A172 (cell line): Measurements from ENCODE around the gene SRPX. TPM values are rescaled to one million over a fixed set of nuclear protein-coding genes. Genes with fewer than 3 reads are reported as not detected.

Source experiments
- DNase-seq: peaks from one replicate; pipeline ENCODE4 v3.0.0-alpha.2; 2015; ENCODE audit warnings: low spot score
- total RNA-seq: library from RNA; depleted of rRNA; stranded (reverse); fragments of >200 nt; shearing (Covaris generic); gene quantifications from 2 replicates; pipeline ENCODE4 v1.2.3, GENCODE V29; 2014; rRNA removed

The SRPX gene, protein sequence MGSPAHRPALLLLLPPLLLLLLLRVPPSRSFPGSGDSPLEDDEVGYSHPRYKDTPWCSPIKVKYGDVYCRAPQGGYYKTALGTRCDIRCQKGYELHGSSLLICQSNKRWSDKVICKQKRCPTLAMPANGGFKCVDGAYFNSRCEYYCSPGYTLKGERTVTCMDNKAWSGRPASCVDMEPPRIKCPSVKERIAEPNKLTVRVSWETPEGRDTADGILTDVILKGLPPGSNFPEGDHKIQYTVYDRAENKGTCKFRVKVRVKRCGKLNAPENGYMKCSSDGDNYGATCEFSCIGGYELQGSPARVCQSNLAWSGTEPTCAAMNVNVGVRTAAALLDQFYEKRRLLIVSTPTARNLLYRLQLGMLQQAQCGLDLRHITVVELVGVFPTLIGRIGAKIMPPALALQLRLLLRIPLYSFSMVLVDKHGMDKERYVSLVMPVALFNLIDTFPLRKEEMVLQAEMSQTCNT
- total RNA-seq, result 63.8 and 71.2 TPM in 2 replicates

GRCh38 chrX:38220415-38221390, at the start of gene SRPX:
SRPX (minus strand) TSS chrX:38220871; CDS start chrX:38220792, 79 bp downstream.
- no peak for DNase-seq

DNA sequence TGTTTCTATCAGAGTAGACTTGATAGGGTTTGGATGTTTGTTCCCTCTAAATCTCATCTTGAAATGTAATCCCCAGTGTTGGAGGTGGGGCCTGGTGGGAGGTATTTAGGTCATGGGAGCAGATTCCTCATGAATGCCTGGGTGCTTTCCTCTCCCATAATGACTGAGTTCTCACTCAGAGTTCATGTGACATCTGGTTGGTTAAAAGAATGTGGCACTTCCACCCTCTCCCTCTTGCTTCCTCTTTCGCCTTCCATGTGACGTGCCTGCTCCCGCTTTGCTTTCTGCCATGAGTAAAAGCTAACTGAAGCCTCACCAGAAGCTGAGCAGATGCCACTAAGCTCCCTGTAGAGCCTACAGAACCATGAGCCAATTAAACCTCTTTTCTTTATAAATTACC, 47.3 kb upstream of the SRPX start:
- DNase-seq, result no peak

GRCh38 chrX:38262715-38263620, 42.3 kb upstream of the SRPX start:
- DNase-seq, result no peak

GRCh38 chrX:38260231-38260630, 39.6 kb upstream of the SRPX start:
- peak; percentile 45 for DNase-seq

- DNase-seq, result no peak
Observed at GRCh38 chrX:38256019-38256418, 35.3 kb upstream of the SRPX start.

DNA sequence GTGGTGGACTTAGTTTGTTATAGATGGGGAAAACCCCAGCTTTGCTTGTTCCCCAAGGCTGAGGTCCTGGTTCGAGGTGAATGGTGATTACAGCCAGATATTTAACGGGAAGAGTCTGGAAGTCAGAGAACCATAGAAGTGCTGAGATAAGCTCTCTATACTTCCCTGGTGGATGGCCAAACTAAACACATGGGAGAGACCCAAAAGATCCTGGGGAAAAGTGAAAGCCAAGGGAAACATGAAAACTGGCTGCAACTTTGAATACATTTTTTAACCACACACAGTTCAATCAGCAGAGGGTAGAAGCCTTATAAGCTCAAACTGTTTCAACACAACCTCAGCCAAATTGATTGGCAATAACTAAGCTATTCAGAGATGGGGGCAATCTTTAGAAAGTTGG, 29.3 kb upstream of the SRPX start:
- DNase-seq, result no peak

- DNase-seq, result no peak
Observed at GRCh38 chrX:38247051-38247450, 26.4 kb upstream of the SRPX start.

DNA sequence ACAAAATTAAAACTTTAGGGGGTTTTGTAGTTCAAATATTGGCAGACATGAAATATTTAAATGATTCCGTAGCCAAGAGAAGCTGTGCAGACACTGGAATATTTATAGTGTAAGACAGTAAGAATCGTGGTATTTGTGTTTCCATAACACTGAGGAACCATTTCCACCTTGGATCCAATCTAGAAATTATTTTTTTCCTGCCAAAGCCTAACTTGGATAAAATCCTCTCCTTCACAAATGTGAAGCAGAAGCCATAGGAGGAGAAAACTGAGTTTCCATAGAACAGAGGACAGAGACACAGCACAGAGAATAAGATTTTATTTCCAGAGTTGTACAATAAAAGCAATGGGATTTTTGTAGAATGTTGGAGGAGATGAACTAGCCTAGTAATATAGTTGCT, 19.9 kb upstream of the SRPX start:
- DNase-seq, result no peak

GRCh38 chrX:38236901-38237615, 16.4 kb upstream of the SRPX start:
- no peak for DNase-seq

GRCh38 chrX:38233891-38234667, 13.4 kb upstream of the SRPX start:
- DNase-seq, result peak; percentile 70

DNA sequence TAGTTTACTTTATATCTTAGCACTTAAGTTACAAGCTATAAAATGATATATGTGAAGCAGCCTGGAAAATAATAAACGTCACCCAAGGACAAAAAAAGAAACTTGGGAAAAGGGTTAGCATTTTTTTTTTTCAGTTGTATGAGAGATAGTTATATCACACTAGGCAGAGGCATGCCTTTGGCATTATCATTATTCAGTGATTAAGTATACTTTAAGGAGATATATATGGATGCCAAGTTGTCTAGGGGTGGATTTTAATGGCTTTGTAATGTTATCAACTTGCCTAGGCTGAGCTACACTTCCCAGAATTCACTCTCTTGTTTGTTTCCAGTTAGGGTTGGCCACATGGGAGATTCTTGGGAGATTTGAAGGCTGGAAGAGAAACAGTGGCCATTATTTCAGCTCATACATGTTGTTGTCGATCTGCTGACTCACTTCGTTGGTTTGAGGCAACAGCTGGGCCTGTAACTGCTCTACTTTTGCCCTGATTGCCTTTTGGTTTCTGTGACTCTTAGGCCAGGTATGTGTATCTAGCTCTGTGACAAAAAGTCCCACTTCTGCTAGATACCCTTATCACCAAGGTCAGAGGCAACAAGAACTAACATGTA, 11.5 kb upstream of the SRPX start:
- DNase-seq, result no peak

DNA sequence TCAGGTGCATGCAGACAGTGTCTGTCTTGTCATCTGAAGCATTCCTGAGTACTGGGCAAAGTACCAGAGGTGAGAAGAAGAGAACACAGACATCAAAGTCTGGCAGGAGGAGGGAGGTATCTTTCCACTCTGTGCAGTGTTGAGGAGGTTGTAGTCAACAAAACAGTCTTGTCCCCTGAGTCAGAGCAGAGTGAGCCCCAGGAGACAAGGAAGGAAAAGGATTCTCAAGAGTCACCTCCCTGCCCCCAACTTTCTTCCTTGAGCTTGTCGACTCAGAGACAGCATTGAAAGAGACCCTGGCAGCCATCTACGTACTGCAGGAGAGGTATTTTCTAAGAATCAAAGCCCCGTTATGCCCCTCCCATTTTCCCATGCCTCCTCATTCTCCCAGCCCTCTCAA, 4.4 kb upstream of the SRPX start:
- DNase-seq, result peak; percentile 32

DNA sequence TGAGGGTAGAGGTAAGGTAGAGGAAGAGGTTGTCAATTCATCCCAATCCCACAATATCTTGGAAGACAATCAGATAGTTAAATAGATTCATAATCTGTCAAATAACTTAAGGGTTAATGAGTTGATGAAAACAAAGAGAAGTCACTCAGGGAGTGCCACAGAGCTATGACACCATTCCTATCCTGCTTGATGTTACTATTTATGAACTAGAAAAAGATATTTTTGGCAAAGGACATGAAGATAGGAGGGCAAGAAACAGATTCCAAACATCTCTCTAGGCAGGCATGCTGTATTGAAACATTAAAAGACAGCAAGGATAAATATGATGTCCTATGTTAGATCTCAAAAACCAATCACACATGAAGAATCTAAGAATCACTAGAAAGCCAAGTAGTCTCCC, 3.5 kb upstream of the SRPX start:
- no peak for DNase-seq

DNA sequence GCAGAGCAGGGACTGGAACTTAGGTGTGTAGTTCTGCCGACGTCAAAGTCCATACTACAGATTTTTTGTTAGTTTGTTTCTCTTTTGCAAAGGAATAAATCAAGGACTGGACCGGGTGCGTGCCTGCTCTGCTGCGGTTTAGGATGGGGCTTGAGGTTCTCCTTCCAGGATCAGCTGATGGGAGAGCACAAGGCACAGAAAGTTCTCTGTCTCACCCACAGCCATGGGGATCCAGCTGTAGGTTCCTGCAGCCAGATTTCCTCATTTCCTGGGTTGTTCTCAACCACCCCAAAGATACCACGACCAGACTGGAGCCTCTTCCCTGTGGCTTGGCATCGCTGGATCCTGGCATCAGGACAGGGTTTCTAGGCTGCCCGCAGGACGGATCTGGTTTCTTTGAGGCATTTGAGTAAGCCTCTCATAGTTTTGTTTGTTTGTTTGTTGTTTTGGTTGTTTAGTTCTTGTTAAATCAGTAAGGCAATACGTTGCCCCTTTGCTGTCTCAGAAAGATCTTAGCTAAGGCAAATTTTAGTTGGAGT, 789 bp upstream of the SRPX start:
- no peak for DNase-seq

DNA sequence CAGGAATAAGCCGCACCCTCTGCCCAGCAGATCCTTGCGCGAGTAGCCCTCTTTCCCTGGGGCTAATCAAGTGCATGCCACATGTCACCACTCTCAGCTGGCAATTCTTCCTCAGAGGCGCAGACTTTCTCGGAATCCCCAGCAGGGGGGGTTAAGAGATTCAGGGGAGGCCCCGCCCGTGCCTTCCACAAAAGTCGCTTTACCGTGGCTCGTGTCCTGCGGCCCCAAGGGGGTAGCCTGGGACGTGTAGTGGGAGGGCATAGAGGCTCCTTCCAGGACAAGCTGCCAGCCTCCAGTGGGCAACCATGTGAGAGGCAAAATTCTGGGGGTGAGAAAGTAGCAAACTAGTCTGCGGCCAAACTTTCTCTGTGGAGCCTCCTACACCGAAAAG, 652 bp downstream of the SRPX start:
- peak; percentile 65 for DNase-seq

DNA sequence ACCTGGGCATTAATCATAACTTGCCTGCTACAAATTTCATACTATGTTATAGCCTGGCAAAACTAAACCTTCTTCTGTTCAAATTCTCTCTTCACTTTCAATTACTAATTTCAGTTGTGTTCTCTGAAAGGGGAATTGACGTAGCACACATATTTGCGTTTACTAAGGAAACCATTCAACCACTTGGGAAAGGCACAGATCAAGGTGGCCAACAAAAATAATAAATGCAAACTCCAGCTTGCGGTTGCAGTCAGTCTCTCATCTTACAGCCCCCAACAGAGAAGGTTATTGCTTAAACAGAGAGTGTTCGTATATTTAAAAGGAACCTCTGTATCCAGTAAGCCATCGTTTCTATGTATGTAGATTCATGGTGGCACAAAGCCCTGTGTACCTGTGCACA, 4.0 kb downstream of the SRPX start:
- no peak for DNase-seq

GRCh38 chrX:38214551-38215531, 5.8 kb downstream of the SRPX start:
- DNase-seq, result peak; percentile 86

- DNase-seq, result no peak
Observed at GRCh38 chrX:38214044-38214443, 6.6 kb downstream of the SRPX start.
